ENCODE data around the gene PTPRT.

- no peak for TF ChIP-seq POLR2A (IDR thresholded peaks at IDR 0.05)
- no peak for TF ChIP-seq CTCF (IDR thresholded peaks at IDR 0.05)
These were observed 132.4 kb downstream of the PTPRT start for GRCh38 chr20:43057317-43057716.

Measured in uterus (tissue), 2 donors.